ENCODE data around the gene MFAP1.
A peak's percentile ranks its signal among the peaks of the same experiment; 100 is the strongest.
"Not testable (repeated sequence)": the region's sequence is repeated elsewhere in the genome, so short reads cannot be mapped to it uniquely, and the experiment has no call there.

Gene MFAP1

GRCh38 chr15:43824302-43825246 is at the start of gene MFAP1:
Gene MFAP1 (minus strand): TSS chr15:43824690. CDS start chr15:43824569, 121 bp downstream.
- DNase-seq (ENCODE audit: low read depth), result peak; percentile 94

DNA sequence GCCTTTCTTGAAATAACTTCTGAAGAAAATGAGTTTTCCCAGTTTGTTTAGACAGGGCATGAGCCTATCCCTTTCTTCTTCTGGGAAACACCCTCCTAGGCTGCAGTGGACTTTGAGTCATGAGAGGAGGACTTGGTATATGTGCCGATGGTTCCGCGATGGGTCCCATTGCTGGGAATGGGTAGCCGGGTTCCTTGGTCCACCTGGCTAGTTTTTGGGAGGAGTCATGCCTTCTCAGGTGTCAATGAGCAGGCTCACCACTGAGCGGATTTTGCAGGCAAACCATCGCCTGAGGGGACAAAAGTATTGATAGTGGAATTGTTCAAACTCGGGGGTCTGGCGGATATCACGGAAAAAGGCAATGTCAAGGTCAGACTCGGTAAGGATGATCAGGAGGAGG is 49.2 kb upstream of the MFAP1 start:
- no peak for DNase-seq (ENCODE audit: low read depth)

GRCh38 chr15:43872416-43873020 is 48.0 kb upstream of the MFAP1 start:
- peak; percentile 11 for DNase-seq (ENCODE audit: low read depth)

- DNase-seq (ENCODE audit: low read depth), result no peak
These were observed 47.3 kb upstream of the MFAP1 start for GRCh38 chr15:43871835-43872234.

DNA sequence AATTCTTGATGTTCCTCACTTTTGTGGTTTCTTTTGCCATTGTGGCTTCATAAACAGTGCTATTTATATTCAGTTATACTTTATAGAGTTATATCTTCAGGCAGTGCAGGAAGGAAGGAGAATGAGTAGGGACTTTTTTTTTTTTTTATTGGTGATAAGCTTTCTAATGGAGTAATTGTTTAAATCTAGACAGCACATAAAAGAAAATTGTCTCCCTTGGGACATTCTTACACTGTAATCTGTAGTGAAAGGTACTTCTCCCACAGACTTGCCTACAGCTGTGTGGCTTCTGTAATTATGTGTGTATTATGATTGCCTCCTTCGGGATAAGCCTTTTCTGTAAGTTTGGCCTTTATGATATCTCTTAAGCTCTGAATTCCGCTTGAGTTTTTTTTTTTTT is 43.9 kb upstream of the MFAP1 start:
- no peak for DNase-seq (ENCODE audit: low read depth)

GRCh38 chr15:43867096-43867495 is 42.6 kb upstream of the MFAP1 start:
- no peak for DNase-seq (ENCODE audit: low read depth)

DNA sequence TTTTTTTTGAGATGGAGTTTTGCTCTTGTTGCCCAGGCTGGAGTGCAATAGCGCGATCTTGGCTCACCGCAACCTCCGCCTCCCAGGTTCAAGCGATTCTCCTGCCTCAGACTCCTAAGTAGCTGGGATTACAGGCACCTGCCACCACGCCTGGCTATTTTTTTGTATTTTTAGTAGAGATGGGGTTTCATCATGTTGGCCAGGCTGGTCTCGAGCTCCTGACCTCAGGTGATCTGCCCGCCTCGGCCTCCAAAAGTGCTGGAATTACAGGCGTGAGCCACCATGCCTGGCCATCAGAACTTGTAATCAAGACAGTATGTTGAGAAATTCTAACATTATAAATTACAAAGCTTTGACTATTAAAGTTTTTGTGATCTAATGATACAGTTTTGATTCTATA is 42.1 kb upstream of the MFAP1 start:
- not testable (repeated sequence) for DNase-seq (ENCODE audit: low read depth)

DNA sequence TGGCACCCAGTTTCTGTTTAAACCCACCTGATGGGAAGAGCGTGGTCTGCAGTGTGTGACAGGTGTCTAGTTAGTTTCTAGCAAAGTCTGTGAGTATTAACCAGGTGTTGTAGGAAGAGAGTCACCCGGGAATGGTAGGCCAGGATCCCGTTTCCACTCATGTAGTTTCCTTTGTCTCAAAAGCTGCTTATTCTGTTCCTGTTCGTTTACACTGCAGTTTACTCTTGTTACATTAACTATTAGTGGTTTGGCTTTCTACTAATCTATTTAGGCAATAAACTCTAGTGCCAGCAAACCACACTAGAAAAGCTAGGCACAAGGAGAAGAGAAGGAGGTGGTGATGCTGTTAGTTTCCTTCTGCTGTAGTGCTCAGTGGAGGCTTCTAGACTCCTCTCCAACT is 35.1 kb upstream of the MFAP1 start:
- DNase-seq (ENCODE audit: low read depth), result no peak

- no peak for DNase-seq (ENCODE audit: low read depth)
These were observed 30.3 kb upstream of the MFAP1 start for GRCh38 chr15:43854801-43855200.

- DNase-seq (ENCODE audit: low read depth), result no peak
These were observed 28.1 kb upstream of the MFAP1 start for GRCh38 chr15:43852607-43853006.

DNA sequence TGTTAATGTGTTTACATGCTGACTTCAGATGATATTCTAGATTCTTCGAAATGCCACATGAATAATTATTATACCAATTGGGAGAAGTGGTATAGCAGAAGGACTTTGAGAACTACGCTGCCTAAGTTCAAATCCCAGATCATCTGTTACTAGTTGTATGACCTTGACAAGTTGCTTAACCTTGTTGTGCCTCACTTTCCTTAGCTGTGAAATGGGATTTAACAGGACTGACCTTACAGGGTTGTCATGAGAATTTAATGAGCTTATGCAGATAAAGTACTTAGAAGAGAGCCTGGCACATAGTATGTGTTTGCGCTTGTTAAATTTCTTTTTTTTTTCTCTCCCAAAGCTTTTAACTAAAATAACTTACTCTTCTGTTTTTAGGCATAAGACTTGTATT is 26.8 kb upstream of the MFAP1 start:
- DNase-seq (ENCODE audit: low read depth), result no peak

GRCh38 chr15:43845421-43845820 is 20.9 kb upstream of the MFAP1 start:
- no peak for DNase-seq (ENCODE audit: low read depth)

GRCh38 chr15:43832485-43832884 is 8.0 kb upstream of the MFAP1 start:
- not testable (repeated sequence) for DNase-seq (ENCODE audit: low read depth)

DNA sequence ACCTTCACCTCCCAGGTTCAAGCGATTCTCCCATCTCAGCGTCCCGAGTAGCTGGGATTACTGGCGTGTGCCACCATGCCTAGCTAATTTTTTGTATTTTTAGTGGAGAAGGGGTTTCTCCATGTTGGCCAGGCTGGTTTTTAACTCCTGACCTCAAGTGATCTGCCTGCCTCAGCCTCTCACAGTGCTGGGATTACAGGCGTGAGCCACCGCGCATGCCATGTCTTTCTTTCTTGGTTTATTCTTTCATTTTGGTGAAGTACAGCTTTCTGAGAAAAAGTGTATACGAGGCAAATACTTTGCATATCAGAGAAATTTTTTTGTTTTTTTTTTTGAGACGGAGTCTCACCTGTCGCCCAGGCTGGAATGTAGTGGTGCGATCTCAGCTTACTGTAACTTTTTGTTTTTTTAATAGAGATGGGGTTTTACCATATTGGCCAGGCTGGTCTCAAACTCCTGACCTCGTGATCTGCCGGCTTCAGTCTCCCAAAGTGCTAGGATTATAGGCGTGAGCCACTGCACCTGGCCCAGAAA is 7.1 kb upstream of the MFAP1 start:
- DNase-seq (ENCODE audit: low read depth), result not testable (repeated sequence)

DNA sequence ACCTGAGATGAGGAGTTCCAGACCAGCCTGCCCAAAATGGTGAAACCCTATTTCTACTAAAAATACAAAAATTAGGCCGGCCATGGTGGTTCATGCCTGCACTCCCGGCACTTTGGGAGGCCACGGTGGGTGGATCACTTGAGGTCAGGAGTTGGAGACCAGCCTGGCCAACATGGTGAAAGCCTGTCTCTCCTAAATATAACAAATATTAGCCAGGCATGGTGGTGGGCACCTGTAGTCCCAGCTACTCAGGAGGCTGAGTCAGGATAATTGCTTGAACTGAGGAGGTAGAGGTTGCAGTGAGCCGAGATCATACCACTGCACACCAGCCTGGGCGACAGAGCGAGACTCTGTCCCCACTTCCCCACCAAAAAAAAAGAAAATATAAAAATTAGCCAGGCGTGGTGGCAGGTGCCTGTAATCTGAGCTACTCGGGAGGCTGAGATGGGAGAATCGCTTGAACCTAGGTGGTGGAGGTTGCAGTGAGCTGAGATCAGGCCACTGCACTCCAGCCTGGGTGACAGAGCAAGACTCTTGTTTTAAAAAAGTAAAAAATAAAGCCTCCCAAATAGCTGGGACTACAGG is 6.3 kb upstream of the MFAP1 start:
- DNase-seq (ENCODE audit: low read depth), result not testable (repeated sequence)

- not testable (repeated sequence) for DNase-seq (ENCODE audit: low read depth)
These were observed 5.6 kb upstream of the MFAP1 start for GRCh38 chr15:43829951-43830540.

DNA sequence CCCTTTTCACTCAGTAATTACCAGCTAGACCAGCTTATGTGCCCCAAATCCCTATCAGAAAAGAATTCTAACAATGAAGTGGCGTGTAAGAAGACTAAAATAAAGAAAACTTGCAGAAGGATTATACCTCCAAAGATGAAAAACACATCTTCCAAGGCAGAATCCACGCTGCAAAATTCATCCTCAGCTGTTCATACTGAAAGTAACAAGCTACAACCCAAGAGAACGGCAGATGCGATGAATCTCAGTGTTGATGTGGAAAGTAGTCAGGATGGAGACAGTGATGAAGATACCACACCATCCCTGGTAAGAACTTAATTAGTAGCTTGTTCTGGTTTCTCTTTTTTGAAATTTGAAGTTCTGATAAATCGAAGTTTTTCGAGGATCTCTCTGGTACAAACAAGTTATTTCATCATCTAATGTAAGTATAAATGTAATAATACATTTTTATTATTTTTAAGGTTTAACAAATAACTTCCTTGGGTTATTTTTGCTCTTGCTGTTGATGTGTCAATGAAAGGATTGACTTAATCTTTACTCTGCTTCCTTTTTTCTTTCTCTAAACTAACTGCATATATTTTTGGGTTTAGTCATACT is 3.7 kb upstream of the MFAP1 start:
- no peak for DNase-seq (ENCODE audit: low read depth)

DNA sequence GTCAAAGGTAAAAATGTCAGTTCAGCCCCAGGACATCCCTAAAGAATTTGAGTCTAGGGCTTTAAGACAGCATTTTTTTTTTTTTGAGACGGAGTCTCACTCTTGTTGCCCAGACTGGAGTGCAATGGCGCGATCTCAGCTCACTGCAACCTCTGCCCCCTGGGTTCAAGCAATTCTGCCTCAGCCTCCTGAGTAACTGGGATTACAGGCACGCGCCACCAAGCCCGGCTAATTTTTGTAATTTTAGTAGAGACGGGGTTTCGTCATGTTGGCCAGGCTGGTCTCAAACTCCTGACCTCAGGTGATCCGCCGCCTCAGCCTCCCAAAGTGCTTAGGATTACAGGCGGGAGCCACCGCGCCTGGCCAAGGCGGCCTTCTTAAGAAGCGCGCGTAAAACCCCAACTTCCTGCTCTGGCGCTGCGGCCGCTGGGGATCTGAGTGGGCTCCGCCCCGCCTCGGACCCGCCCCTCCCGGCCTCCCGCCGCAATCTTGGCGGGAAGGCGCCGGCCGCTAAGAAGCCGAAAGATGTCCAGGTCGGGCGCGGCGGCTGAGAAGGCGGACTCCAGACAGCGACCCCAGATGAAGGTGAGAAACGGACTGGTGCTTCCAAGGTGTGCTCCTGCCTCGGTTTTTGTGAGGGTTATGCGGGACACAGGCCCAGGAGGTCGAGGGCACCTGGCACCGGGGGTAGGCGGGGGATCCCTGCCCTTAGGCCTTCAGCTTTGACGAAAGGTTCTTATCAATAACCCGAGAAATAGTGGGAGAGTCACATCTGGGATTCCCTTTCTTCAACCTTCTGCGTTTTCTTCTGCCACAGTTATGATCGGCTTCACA is 2.2 kb upstream of the MFAP1 start, which contains the start of gene WDR76:
Gene WDR76 (plus strand): TSS at position 495 of the 834 bp plus-strand sequence. CDS start 31 bp downstream, at position 526.
- DNase-seq (ENCODE audit: low read depth), result peak; percentile 52

- no peak for DNase-seq (ENCODE audit: low read depth)
These were observed 1.6 kb upstream of the MFAP1 start for GRCh38 chr15:43826029-43826507.

DNA sequence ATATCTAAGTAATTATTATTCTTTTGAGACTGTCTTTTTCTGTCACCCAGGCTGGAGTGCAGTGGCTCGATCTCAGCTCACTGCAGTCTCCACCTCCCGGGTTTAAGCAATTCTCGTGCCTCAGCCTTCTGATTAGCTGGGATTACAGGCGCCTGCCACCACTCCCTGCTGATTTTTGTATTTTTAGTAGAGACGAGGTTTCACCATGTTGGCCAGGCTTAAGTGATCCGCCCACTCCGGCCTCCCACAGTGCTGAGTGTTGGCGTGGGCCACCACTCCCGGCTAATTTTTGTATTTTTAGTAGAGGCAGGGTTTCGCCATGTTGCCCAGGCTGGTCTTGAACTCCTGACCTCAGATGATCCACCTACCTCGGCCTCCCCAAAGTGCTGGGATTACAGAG is 815 bp upstream of the MFAP1 start:
- not testable (repeated sequence) for DNase-seq (ENCODE audit: low read depth)

GRCh38 chr15:43821505-43821904 is 3.0 kb downstream of the MFAP1 start:
- no peak for DNase-seq (ENCODE audit: low read depth)

Measured in HS-27A (cell line).